ENCODE results near the gene CSF1.

CSF1 gene

DNA sequence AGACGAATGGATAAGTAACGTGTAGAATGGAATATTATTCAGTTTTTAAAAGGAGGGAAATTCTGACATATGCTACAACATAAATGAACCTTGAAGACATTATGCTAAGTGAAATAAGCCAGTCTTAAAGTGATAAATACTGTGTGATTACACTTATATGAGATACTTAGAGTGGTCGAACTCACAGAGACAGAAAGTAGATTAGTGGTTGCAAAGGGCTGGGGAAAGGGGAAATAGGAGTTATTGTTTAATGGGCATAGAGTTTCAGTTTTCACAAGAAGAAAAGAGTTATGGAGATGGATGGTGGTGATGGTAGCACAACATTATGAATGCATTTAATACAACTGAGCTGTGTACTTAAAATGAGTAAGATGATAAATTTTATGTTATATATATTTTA lies 59.3 kb downstream of the CSF1 start:
- H3K27ac ChIP-seq (ENCODE audit: low read length) = no peak overlapping the region

DNA sequence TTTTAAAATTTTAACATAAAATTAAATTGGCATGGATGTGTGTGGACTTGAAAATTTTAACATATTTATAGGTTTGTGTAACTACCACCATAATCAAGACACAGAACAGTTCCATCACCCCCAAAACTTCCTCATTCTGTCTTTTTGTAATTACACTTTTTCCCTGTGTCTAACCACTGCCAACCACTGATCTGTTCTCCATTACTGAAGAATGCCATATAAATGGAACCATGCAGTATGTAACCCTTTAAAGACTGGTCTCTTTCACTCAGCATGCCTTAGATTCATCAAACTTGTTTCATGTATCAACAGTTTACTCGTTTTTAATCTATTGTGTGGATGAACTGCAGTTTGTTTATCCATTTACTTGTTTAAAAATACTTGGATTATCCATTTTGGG lies 60.9 kb downstream of the CSF1 start:
- TF ChIP-seq EZH2 (IDR thresholded peaks at IDR 0.05; ENCODE audit: borderline replicate concordance, low read depth, low read length, severe bottlenecking) = no peak
- TF ChIP-seq, protein P1, sequence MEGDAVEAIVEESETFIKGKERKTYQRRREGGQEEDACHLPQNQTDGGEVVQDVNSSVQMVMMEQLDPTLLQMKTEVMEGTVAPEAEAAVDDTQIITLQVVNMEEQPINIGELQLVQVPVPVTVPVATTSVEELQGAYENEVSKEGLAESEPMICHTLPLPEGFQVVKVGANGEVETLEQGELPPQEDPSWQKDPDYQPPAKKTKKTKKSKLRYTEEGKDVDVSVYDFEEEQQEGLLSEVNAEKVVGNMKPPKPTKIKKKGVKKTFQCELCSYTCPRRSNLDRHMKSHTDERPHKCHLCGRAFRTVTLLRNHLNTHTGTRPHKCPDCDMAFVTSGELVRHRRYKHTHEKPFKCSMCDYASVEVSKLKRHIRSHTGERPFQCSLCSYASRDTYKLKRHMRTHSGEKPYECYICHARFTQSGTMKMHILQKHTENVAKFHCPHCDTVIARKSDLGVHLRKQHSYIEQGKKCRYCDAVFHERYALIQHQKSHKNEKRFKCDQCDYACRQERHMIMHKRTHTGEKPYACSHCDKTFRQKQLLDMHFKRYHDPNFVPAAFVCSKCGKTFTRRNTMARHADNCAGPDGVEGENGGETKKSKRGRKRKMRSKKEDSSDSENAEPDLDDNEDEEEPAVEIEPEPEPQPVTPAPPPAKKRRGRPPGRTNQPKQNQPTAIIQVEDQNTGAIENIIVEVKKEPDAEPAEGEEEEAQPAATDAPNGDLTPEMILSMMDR (IDR thresholded peaks at IDR 0.05; ENCODE audit: borderline replicate concordance, extremely low read depth, low read length, poor library complexity, severe bottlenecking) = no peak

More for the DNA sequence above, 59.3 kb downstream of the CSF1 start:
- H3K4me3 ChIP-seq (ENCODE audit: low read depth in 1 of 2, low read length in 2 of 2) = no peak overlapping the region
- no peak overlapping the region for H3K4me2 ChIP-seq (ENCODE audit: insufficient read depth, low read length)
- ATAC-seq (ENCODE audit: insufficient read depth, low read depth) (no peak), DNase-seq (no peak)
- H4K20me1 ChIP-seq (ENCODE audit: insufficient read depth, low read length) = no peaks in the 10 kb centered on the region
- no peaks in the 10 kb centered on the region for H3K79me2 ChIP-seq (ENCODE audit: insufficient read depth, low read length)
- no peaks in the 10 kb centered on the region for H3K27me3 ChIP-seq (ENCODE audit: insufficient read depth, low read length, poor library complexity)
- no peak overlapping the region for H2AFZ ChIP-seq (ENCODE audit: low read depth, low read length)
- no peaks in the 10 kb centered on the region for H3K9me3 ChIP-seq (ENCODE audit: insufficient read depth, low read length, severe bottlenecking)
- H3K9ac ChIP-seq (ENCODE audit: low read depth, low read length) = no peak overlapping the region
- no peaks in the 10 kb centered on the region for H3K4me1 ChIP-seq (ENCODE audit: insufficient read depth, low read length)
- TF ChIP-seq, protein P1 (IDR thresholded peaks at IDR 0.05; ENCODE audit: borderline replicate concordance, extremely low read depth, low read length, poor library complexity, severe bottlenecking) = no peak
- no peak for TF ChIP-seq EZH2 (IDR thresholded peaks at IDR 0.05; ENCODE audit: borderline replicate concordance, low read depth, low read length, severe bottlenecking)
- H3K36me3 ChIP-seq (ENCODE audit: insufficient read depth, low read length) = no peaks in the 10 kb centered on the region

DNA sequence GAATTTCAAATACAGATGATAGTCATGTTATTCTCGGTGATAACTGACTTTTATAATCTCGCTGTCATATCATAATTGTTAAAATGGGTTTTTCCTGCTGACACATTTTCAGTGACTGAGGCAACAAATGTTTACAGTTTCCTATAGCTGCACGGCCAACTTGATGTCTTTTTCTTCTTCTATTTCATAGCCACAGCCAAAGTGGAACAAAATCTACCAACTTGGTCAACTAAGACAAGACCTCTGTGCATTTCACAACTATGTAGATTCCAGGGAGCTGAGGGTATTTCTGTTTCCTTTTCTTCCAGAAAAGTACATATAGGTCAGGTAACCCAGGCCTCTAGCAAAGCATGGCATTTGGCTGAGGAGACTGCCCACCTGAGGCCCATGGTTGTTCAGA lies 63.5 kb downstream of the CSF1 start:
- Histone ChIP-seq H3K79me2 (ENCODE audit: insufficient read depth, low read length) (no peaks in the 10 kb centered on the region), H3K36me3 (ENCODE audit: insufficient read depth, low read length) (no peaks in the 10 kb centered on the region), H3K9ac (ENCODE audit: low read depth, low read length) (no peak overlapping the region), H3K4me1 (ENCODE audit: insufficient read depth, low read length) (no peaks in the 10 kb centered on the region), H3K27me3 (ENCODE audit: insufficient read depth, low read length, poor library complexity) (no peaks in the 10 kb centered on the region), H2AFZ (ENCODE audit: low read depth, low read length) (no peak overlapping the region), H3K4me3 (ENCODE audit: low read depth in 1 of 2, low read length in 2 of 2) (no peak overlapping the region), H3K9me3 (ENCODE audit: insufficient read depth, low read length, severe bottlenecking) (no peaks in the 10 kb centered on the region), H4K20me1 (ENCODE audit: insufficient read depth, low read length) (no peaks in the 10 kb centered on the region), H3K27ac (ENCODE audit: low read length) (no peak overlapping the region), H3K4me2 (ENCODE audit: insufficient read depth, low read length) (no peak overlapping the region)
- TF ChIP-seq, protein P1 (IDR thresholded peaks at IDR 0.05; ENCODE audit: borderline replicate concordance, extremely low read depth, low read length, poor library complexity, severe bottlenecking) = no peak
- no peak for TF ChIP-seq EZH2 (IDR thresholded peaks at IDR 0.05; ENCODE audit: borderline replicate concordance, low read depth, low read length, severe bottlenecking)
- DNase-seq (no peak), ATAC-seq (ENCODE audit: insufficient read depth, low read depth) (no peak)

More for the DNA sequence above, 60.9 kb downstream of the CSF1 start:
- Histone ChIP-seq H3K4me3 (ENCODE audit: low read depth in 1 of 2, low read length in 2 of 2) (no peak overlapping the region), H3K79me2 (ENCODE audit: insufficient read depth, low read length) (no peaks in the 10 kb centered on the region), H4K20me1 (ENCODE audit: insufficient read depth, low read length) (no peaks in the 10 kb centered on the region), H3K4me1 (ENCODE audit: insufficient read depth, low read length) (no peaks in the 10 kb centered on the region), H3K27me3 (ENCODE audit: insufficient read depth, low read length, poor library complexity) (no peaks in the 10 kb centered on the region), H3K4me2 (ENCODE audit: insufficient read depth, low read length) (no peak overlapping the region), H2AFZ (ENCODE audit: low read depth, low read length) (no peak overlapping the region), H3K9ac (ENCODE audit: low read depth, low read length) (no peak overlapping the region), H3K9me3 (ENCODE audit: insufficient read depth, low read length, severe bottlenecking) (no peaks in the 10 kb centered on the region), H3K36me3 (ENCODE audit: insufficient read depth, low read length) (no peaks in the 10 kb centered on the region), H3K27ac (ENCODE audit: low read length) (no peak overlapping the region)
- DNase-seq (no peak), ATAC-seq (ENCODE audit: insufficient read depth, low read depth) (no peak)

DNA sequence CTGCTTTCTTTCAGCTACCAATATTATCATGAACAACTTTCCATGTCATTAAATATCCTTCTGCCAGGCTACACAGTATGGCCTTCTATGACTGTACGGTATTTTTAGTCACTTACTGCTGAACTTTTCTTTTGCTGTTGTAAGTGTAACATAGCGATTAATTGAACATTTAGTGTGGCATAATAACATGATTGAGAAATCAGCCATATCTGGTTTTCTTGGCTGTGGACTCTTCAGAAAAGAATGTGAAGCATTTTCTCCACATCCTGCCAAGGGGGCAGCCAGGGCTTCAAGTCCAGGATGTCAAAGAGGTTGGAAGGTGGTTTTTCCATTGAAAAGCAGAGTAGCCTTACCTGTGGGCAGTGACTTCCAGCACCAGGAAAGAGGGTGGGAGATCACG lies 65.1 kb downstream of the CSF1 start:
- Histone ChIP-seq H3K79me2 (ENCODE audit: insufficient read depth, low read length) (no peaks in the 10 kb centered on the region), H3K27ac (ENCODE audit: low read length) (no peak overlapping the region), H3K4me2 (ENCODE audit: insufficient read depth, low read length) (no peak overlapping the region), H4K20me1 (ENCODE audit: insufficient read depth, low read length) (no peaks in the 10 kb centered on the region), H3K4me3 (ENCODE audit: low read depth in 1 of 2, low read length in 2 of 2) (no peak overlapping the region), H3K4me1 (ENCODE audit: insufficient read depth, low read length) (no peaks in the 10 kb centered on the region), H2AFZ (ENCODE audit: low read depth, low read length) (no peak overlapping the region), H3K27me3 (ENCODE audit: insufficient read depth, low read length, poor library complexity) (no peaks in the 10 kb centered on the region), H3K9ac (ENCODE audit: low read depth, low read length) (no peak overlapping the region), H3K36me3 (ENCODE audit: insufficient read depth, low read length) (no peaks in the 10 kb centered on the region), H3K9me3 (ENCODE audit: insufficient read depth, low read length, severe bottlenecking) (no peaks in the 10 kb centered on the region)
- TF ChIP-seq, protein P1 (IDR thresholded peaks at IDR 0.05; ENCODE audit: borderline replicate concordance, extremely low read depth, low read length, poor library complexity, severe bottlenecking) = no peak
- no peak for TF ChIP-seq EZH2 (IDR thresholded peaks at IDR 0.05; ENCODE audit: borderline replicate concordance, low read depth, low read length, severe bottlenecking)
- ATAC-seq (ENCODE audit: insufficient read depth, low read depth) (no peak), DNase-seq (no peak)
